Activated T-helper 1 cell treated with Interleukin-2 at 50 U/mL for 16 hours (primary cell): ENCODE measurements around the gene SCARB1.
A peak's percentile ranks its signal among the peaks of the same experiment; 100 is the strongest.

Experiments used
- DNase-seq: peaks from one replicate; pipeline ENCODE4 v3.0.0-alpha.2; 2020; ENCODE audit warnings: low read depth

SCARB1 gene

DNA sequence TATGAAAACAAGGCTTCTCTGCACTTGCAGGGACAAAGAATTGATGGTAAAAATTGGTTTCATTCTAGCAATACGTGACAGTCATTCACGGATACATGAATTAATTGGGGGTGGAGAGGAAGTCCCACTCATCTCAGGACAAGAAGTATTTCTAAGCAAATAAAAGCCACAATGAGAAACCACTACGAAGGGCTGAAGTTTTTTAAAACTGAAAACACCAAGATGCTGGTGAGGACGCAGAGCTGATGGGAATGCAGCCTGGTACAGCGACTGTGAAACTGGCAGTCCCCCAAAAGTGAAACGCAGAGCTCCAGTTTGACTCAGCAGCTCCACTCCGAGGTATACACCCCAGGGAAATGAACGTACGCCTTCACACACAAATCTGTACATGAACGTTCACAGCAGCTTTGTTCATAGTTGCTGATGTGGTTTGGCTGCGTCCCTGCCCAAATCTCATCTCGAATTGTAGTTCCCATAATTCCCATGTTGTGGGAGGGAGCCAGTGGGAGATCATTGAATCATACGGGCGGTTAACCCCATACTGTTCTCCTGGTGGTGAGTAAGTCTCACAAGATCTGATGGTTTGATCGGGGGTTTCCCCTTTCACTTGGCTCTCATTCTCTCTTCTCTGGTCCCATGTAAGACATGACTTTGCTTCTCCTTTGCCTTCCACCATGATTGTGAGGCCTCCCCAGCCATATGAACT is 89.0 kb downstream of the SCARB1 start:
- no peak for DNase-seq

DNA sequence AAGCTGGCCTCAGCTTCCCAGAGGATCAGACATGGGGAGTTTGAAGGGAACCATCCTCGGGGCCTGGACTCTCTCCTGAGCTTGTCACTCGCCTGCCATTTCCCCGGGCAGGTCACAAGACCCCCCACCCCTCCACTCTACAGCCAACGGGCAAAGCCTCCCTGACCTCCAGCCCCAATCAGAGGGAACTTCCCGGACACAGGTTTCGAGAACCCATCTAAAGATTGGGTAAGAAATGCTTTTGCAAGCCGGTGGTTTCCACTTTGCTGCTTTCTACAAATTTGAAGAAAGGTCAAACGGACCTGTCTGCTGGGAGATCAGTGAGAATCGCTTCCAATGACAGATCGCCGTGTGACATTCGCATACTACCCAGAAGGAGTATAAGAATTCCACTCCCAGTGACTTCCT is 89.6 kb downstream of the SCARB1 start:
- DNase-seq: no peak

DNA sequence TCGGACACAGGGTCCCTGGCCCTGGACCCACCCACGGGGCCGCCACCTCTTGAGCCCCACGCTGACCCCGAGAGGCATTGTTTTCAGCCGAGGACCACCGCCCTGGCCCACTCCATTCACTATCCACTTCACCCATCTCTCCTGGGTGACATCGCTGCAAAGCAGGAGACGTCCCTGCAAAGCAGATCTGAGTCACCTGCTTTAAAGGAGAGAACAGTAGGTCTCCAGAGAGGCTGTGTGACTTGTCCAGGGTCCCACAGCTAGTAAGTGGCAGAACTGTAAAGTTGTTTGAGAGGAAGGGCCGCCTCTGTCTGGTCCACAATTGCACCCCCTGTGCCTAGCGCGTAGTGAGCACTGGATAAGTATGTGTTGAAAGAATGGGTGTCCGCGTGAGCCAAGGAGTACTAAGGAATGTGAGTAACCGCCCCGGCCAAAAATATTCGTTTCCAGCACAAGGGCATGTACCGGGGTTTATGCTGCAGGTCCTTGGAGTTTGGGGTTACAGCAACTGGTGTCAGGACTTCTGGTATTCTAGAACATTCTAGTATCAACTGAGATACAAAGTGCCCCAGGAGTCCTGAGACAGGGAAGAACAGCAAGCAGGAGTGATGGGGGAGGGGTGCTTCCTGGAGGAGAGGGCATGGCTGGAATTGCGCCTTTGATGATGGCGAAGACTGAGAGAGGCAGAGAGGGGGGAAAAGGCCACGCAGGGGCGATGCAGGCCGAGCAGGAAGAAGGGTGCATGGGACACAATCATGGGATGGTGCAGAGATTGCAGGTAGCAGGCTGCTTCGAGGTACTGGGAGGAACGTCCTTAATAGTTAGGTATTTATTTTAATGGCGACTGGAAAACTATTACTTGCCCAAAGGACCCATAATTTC is 91.1 kb downstream of the SCARB1 start:
- no peak for DNase-seq

DNA sequence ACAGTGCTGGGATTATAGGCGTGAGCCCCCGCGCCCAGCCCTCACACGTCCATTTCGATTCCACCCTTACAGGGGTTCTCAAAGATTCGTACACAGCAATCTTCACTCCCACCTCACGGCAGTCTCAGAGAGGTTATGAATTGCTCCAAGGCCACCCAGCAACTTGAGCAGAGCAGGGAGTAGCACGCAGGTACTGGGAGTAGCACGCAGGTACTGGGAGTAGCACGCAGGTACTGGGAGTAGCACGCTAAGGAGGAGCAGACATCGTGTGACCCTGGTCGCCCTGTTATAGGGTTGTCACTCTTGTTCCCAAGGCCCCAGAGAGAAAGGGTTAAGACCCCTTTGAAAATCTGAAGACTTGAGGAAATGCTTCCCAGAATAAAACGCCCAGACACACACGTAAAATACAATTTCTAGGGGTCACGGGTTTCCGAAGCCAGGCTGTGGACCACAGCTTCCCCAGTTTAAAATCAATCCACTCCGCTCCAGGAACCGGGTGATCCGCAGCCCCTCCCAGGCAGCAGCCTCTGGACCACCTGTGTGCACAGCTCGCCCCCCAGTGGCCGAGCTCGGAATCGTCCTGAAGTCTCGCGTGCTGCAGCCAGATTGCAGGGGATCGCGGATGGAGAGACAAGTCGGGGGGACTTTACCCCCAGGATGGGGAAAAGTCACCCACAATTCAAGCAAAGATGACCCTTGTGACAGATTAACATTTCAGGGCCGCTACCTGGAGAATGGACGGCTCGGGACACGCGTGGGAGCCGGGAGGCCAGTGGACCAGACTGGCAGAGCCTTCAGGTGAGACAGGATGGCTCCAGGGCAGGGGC is 92.0 kb downstream of the SCARB1 start:
- DNase-seq: peak; percentile 59

DNA sequence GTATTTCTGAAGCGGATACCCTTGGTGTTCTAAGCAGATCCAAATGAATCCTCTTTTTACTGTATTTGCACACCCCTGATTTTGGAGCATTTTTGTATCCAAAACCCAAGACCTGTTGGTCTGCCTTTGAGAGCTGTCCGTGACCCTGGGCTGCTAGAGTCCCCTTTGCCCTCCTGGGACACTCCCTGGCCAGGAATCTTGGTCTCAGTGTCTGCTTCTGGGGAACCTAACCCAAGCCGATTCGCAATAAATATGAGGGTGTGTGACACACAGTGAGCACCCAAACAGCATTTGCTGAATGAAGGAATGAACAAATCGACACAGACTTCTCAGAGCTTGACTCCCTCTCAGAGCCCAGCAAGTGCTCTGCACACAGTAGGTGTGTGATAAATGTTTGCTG is 92.9 kb downstream of the SCARB1 start:
- DNase-seq: no peak

DNA sequence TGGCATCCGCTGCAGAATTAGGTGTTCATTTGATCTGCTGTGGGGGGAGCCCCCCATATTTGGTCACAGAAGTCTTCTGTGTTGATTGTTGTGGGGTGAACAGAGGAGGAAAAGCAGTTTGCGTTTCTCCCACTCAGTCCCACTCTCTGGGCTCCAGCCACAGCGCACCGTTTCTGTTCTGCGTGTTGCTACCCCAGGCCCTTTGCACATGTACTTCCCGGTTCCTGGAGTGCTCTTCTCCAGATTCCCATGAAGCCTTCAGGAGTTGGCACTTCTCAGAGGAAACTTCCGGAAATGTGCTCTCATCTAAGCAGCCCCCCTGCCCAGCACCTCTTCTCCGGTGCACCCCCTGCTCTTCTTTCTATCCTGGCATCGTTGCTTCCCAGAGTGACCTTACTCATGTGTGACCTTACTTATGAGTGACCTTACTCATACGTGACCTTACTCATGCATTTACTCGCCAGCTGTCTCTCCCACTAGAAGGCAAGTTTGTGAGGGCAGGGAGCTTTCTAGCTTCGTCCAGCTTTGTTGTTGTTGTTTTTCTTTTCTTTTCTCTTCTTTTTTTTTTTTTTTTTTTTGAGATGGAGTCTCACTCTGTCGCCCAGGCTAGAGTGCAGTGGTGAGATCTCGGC is 93.7 kb downstream of the SCARB1 start:
- DNase-seq: no peak

DNA sequence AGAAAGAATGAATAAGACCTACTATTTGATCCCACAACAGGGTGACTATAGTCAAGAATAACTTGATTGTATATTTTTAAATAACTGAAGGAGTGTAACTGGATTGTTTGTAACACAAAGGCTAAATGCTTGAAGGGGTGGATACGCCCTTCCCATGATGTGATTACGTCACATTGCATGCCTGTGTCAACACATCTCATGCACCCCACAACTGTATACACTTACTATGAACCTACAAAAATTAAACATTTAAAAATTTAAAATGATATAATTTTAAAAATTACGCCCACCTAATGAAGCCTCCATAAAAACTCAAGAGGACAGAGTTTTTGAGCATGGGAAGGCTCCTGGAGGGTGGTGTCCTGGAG is 94.5 kb downstream of the SCARB1 start:
- no peak for DNase-seq

DNA sequence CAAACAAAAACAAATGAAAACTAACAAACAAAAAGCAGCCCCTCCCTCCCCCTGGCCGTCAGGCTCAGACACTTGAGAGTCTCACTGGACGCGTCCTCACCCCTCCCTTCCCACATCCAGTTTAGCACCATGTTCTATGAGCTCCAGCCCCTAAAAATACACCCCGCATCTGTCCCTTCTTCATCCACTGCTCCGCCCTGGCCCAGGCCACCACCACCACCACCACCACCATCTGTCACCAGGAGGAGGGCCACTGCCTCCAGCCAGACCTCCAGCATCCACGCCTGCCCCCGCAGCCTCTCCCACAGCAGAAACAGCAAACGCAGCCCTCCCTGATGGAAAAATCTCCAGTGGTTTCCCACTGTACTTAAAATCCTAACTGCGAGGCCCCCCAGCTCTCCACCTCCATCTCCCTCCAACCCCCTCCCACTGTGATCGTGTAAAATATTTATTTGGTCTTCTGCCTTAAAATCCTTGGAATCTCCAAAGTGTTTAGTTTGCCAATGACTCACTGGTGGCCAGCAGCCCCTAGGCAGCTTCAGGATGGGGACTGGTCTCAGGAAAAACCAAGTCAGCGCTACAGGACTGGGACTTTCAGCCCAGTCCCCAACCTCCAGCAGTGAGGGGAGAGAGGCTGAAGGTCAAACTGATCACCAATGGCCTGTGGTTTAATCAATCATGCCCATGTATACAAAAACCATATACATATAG is 95.1 kb downstream of the SCARB1 start:
- DNase-seq: no peak

DNA sequence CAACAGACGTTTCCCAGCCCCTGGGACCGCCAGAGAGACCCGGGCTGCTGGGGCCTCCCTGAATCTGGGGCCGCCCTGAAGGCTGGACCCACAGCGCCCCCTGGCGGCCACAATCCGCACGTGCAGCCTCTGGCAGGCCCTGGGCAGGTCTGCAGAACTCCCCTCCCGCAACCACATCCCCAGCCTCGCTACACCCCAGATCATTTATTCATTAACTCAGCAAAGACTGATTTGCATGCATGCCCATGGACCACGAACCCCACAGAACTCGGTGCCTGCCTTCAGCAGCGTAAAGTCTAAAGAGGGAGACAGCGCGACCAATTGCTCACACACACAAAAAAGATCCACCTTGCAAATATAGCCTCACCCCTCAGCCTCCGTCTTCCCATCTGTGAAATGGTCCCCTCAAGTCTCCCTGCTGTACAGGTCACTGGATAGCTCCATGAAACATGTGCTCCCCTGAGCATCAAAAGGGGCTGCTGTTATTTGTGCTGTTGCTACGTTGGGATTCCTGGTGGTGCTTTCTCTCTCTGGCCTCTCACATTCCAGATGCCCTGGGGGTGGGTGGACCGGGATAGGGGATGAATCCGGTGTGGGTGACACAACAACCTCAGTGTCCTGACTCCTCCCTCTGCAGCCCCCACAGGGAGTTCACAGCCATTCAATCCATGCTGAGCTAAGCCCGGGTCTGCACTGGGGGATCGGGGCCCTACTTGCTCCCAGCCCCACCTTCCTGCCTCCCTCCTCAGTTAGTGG is 96.4 kb downstream of the SCARB1 start:
- DNase-seq: peak; percentile 73

DNA sequence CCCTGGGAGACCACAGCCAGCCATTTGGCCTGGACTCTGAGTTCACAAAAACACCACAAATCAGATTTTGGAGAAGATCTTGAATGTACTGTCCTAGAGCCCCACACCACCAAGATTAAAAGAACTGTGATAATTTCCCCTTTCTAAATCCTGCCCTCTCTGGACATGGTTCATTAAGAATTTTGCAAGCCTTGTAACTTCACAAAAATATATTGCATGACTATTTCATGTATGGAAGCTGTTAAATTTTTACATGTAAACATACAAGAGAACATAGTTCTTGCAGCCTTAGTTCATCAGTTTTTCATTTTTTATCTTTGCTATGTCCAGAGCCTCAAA is 97.0 kb downstream of the SCARB1 start:
- DNase-seq: no peak

DNA sequence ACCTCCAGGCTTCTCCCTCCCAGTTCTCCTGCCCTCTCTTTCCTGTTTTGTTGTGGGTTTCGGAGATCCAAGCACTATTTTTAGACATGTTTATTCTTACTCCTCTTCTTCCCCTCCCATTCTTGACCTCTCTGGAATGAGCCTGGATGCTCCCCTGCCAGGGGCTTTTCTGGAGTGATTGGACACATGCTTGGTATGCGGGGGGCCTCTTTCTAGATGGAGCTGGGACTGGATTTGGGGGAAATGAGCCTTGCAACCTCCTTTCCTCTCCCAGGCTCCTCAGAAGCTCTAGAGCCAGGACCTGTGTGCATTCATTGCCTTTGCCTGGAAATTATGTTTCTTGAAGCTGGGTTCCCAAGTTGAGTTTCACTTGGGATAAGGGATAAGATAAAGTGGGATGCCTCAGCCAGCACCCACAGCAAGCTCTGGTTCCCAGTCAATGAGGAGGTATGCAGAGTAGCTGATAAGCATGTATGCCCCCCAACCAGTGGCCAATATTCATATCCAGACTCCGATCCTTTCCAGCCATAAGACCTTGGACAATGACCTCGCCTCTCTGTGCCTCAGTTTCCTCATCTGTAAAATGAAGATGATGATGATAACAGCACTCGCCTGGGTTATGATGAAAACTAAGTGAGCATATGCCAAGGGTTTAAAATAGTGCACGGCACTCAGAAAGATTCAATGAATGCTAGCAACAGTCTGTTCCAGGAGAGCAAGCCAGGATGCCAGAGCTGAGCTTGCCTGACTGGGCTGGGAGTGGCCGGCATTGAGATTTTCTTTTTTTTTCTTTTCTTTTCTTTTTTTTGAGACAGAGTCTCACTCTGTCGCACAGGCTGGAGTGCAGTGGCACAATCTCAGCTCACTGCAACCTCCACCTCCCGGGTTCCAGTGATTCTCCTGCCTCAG is 97.8 kb downstream of the SCARB1 start:
- no peak for DNase-seq

DNA sequence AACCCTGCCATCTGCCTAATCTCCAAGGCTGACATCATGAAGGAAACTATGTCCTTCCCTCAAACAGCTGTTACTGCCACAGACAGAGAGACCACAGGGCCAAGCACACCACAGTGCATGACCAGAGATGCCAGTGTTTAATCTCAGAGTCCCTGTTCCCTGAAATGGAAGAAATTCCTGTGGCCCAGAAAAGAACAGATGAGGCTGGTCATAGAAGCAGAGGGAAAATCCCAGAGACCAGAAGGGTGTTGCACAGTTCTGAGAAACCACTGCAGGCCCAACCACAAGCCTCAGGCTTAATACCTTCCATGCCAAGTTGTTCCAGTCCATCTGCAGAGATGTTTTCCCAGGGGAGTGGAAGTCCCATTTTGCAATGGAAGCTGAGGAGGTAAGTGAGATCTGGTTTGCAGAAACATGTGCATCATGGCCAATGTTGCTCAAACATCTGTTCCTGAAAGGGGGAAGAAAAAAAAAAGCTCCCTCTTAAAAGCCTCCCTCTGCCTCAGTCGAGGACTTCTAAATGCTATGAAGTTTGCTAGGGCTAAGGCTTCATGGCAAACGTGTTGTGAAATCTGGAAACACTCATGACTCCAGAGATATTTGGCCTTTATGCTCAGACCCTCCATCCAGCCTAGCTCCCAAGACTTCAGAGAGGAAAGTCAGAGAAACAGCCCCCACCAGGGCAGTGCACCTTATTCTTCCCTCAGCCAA is 98.6 kb downstream of the SCARB1 start:
- DNase-seq: no peak

DNA sequence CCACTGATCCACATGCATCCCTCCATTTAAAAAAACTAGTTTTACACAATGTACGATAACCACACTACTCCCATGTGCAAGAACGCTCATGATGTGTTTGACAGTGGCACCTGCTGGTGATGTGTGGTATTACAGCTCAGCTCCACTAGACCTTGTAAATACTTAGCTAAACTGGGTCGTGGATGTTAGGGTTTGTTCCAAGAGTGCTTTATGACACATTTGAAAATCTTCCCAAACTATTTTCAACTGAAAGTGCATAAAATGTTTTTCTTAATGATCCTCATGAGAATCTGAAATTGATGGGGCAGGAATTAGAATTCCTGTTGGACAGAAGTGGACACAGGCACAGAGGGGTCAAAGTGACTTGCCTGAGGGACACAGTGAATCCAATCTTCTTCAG is 99.2 kb downstream of the SCARB1 start:
- DNase-seq: no peak

DNA sequence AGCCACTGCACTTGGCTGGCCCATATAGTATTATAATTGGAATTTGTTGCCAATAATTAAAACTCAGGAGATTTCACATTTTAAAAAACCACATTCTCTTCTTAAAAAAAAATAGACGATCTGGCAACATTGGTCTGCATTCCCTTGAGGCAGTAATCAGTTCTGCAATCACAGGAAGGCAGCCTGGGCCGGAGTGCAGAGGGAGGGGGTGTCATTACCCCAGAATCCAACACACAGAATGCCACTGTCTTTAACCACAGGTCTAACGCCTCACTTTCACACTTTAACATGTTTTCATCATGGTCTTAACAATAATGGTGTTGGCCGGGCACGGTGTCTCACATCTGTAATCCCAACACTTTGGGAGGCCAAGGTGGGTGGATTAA is 100.1 kb downstream of the SCARB1 start:
- no peak for DNase-seq

DNA sequence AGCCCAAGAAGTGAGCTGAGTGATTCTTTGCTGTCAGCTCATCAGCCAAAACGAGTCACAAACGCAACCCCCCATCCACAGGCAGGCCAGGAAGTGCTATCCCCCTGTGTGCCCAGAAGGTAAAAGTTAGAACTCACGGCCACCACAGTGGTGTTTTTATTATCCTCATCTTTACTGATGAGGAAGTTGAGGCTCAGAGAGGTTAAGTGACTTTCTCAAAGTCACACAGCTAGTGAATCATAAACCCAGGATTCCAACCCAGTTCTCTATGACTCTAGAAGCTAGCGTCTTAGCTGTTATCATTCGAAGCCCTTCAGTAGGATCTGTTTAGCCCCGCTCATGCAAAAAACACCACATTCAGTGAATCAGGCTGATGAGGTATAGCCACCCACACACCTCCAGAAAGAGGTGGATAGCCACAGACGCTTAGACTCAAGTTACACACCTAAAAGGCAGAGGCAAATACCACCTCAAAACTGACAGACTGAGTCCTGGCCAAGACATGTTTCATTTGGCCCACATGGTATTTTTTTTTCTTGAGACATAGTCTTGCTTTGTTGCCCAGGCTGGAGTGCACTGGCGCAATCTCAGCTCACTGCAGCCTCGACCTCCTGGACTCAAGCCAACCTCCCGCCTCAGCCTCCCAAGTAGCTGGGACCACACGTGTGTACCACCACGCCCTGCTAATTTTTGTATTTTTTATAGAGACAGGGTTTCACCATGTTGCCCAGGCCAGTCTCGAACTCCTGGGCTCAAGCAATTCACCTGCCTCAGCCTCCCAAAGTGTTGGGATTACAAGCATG is 100.7 kb downstream of the SCARB1 start:
- DNase-seq: no peak

DNA sequence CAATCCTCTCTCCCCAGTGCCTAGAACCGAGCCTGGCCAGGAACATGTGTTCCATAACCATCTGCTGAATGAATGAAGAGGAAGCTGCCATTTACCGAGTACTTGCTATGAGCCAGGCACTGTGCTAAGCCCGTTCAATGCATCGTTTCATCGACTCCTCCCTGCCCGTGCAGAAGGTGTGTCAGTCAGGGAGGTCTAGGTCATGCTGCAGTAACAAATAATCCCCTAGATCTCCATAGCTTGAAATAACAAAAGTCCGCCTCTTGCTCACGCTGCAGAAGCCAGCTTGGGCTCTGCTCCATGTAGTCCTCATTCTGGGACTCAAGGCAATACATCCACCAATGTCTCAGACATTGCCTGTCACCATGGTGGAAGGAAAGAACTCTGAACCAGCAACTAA is 101.3 kb downstream of the SCARB1 start:
- DNase-seq: no peak

DNA sequence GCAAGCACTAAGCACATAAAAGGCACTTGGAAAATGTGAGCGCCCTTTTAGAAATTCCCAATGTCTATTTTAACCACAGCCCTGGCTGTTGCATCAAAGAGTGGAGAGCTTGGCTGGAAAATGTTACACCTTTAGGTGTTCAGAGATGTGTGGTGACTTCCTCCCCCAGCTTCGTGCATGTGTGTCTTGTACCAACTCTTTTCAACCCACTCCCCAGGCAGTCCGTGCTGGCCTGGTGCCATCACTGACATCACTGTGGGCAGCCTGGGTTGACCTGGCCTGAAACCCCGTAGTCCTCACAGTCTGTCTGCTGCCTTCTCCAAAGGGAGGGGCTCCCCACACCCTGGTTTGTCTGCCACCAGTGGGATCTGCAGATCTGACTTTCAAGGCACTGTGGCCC is 101.8 kb downstream of the SCARB1 start:
- no peak for DNase-seq

DNA sequence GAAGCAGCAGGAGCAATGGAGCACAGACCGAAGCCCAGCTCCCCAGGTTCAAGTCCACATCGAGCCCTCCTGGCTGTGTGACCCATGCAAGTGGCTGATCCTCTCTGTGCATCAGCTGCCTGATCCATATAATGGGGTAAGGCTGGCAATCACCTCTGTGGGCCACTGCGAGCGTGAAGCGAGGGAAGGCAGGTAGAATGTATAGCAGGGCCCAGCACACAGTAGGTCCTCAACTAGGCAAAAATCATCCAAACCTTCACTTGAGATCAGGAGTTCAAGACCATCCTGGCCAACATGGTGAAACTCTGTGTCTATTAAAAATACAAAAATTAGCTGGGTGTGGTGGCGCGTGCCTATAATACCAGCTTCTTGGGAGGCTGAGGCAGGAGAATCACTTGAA is 102.6 kb downstream of the SCARB1 start:
- no peak for DNase-seq
